Measurements from ENCODE around the gene RNASE3.
"Not testable (repeated sequence)": the region's sequence is repeated elsewhere in the genome, so short reads cannot be mapped to it uniquely, and the experiment has no call there.

The RNASE3 gene

DNA sequence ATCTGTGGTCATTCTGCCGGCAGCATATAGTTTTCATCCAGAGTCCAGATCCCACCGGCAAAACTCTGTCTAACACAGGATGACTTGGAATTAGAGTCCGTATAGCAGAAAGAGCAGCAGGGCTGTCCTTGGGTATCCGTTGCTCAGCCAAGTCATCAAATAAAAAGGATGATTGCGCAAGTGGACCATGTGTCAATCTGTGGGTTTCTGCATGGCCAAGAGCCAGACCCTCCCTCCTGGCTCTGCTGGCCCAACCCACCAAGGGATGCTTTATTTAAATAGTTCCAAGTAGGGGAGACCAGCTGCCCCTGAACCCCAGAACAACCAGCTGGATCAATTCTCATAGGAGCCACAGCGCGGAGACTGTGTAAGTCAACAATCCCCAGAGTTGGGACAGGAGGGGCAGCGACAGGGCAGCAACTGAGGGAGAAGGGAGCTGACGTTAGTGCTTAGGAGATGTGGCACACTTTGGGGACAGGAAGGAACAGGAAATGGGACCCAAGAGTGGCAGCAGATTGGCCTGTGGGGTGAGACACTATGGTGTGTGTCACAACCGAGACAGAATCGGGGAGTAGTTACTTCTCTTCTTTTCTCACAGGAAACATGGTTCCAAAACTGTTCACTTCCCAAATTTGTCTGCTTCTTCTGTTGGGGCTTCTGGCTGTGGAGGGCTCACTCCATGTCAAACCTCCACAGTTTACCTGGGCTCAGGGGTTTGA is 28.0 kb downstream of the RNASE3 start:
- peak in 4 of 14 donors; percentile 5 to 31 (median 16) for DNase-seq

DNA sequence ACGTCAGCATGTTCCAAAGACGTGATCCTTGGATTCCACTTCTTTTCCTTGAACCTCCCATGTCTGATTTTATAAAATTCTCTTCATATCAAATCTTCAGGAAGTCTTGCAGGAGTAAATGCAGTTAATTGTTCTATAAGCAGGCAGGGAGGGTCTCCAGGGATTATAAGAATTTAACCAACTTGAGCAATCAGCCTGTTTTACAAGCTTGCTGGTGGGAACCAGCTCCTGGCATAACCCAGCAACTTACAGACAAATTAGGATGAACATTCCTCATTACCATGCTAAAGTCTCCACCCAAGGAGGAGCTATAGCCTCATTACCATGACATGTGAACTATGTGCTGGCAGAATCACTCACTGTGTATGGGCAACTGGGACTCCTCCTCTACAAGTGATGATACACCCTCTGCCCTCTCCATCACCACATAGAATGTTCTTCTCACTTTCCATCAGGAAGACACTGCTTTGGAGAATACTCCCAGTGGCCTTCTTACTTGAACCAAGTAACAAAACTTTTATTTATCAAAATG is 32.6 kb downstream of the RNASE3 start:
- DNase-seq = not testable (repeated sequence)

DNA sequence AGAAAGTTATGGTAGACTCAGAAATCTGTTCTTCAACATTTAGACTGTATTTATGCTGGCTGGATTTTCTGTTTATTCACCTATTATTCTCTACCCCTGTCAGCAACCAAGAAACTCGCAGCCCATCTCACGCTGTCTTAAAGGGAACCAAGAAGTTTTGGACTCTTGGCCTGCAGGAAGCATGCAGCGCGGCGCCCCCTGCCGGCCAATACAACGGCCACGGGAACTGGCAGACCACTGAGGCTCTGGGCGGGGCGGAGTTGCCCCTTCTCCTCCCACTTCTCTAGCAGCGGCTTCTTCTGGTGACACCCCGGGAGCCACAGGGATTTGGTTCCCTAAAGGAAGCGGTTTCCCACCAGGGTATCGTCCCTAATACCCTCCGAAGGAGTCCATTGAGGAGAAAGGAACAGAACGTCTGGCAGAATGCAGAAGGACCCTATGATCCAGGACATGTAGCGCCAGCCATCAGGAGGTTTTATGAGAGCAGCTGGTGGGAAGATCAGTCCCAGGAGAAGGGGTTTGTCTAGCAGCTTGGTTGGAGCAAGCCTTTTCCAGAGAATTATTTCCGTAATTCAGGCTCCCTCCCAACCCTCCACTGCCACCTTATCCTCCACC is 43.1 kb downstream of the RNASE3 start:
- peak in 2 of 14 donors; percentile 3 to 17 for DNase-seq

DNA sequence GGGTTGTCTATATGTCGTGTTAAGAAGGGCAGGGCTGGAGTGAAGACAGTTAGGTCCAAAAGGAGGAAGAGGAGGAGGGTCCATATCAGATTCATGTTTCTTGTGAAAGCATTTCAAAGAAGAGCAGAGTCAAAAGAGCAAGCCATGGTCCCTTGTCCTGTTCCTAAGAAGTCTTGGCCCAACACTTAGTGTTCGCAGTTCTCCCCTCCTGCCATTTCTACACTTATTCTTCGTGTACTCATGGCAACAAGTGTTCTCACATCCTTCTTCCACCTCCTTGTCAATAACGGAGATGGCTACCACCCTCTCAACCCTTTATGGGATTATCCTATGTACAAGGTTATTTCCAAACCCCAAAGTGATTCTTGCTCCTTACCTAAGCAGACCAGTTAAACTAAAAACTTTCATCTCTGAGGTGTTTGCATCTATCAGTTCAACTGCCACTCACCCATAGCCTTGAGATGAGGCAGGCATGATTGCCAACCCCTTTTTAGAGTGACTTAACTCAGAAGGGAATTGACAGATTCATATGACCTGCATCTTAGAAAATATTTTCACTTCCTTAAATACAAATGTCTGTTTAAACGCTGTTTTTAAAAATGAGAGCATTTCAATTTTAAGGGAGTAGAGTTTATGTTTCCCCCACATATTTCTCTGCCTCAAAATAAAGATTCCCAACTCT is 44.3 kb downstream of the RNASE3 start:
- no peak for DNase-seq

Measured in C1 segment of cervical spinal cord (tissue), 14 donors.